HepG2 (cell line): ENCODE measurements around the gene PRPF38A.

Experiments
- BHLHE40 ChIP-seq: IDR thresholded peaks from 2 replicates; pipeline ENCODE4 v1.6.1; 2011; ENCODE audit warnings: low read length, improper control_type of control experiment
- CBX2 ChIP-seq, 2 experiments: fragments of 200-600 bp in 1 of 2; sonication (generic); formaldehyde crosslinking in 1 of 2; IDR thresholded peaks; 2 replicates each; pipeline versions ENCODE4 v1.7.0 to v1.8.1; 2018 to 2022; ENCODE audit warnings: low read depth in 2 of 2, low read length in 1 of 2, mild to moderate bottlenecking in 1 of 2, missing genetic modification reagents in 1 of 2
- EED ChIP-seq: sonication (generic); formaldehyde crosslinking; IDR thresholded peaks from 2 replicates; pipeline ENCODE4 v1.5.0; 2020; ENCODE audit warnings: mild to moderate bottlenecking, missing genetic modification reagents
- KDM2A ChIP-seq: sonication (generic); formaldehyde crosslinking; IDR thresholded peaks from 2 replicates; pipeline ENCODE4 v1.4.0; 2020; ENCODE audit warnings: low read depth, missing genetic modification reagents, borderline replicate concordance
- SMARCC2 ChIP-seq: fragments of 450-650 bp; IDR thresholded peaks from 2 replicates; pipeline ENCODE4 v1.6.1; 2017; ENCODE audit warnings: antibody characterized with exemption, mild to moderate bottlenecking
- ZNF121 ChIP-seq: sonication (generic); formaldehyde crosslinking; IDR thresholded peaks from 2 replicates; pipeline ENCODE4 v1.5.0; 2020; ENCODE audit warnings: mild to moderate bottlenecking, missing genetic modification reagents
- ZNF441 ChIP-seq: sonication (generic); formaldehyde crosslinking; IDR thresholded peaks from 2 replicates; pipeline ENCODE4 v1.7.0; 2021; ENCODE audit warnings: missing genetic modification reagents, borderline replicate concordance
- ZNF468 ChIP-seq: sonication (generic); formaldehyde crosslinking; IDR thresholded peaks from 2 replicates; pipeline ENCODE4 v1.8.0; 2022; ENCODE audit warnings: mild to moderate bottlenecking, moderate library complexity, missing genetic modification reagents
- ZNF629 ChIP-seq: sonication (generic); formaldehyde crosslinking; conservative IDR thresholded peaks from 2 replicates; pipeline ENCODE4 v1.5.0; 2020; ENCODE audit warnings: missing genetic modification reagents
- ZNF766 ChIP-seq: sonication (generic); formaldehyde crosslinking; IDR thresholded peaks from 2 replicates; pipeline ENCODE4 v1.5.0; 2020; ENCODE audit warnings: missing genetic modification reagents, borderline replicate concordance
- ZNF773 ChIP-seq: sonication (generic); formaldehyde crosslinking; IDR thresholded peaks from 2 replicates; pipeline ENCODE4 v1.4.0; 2020; ENCODE audit warnings: missing genetic modification reagents, borderline replicate concordance
- ZNF782 ChIP-seq: sonication (generic); formaldehyde crosslinking; IDR thresholded peaks from 2 replicates; pipeline ENCODE4 v1.4.0; 2020; ENCODE audit warnings: missing genetic modification reagents, mild to moderate bottlenecking, borderline replicate concordance
- TF ChIP-seq, protein P1 (sequence below): sonication (generic); formaldehyde crosslinking; IDR thresholded peaks from 2 replicates; pipeline ENCODE4 v1.5.0; 2020; ENCODE audit warnings: mild to moderate bottlenecking, missing genetic modification reagents, moderate library complexity

- TF ChIP-seq ZNF121 (CRISPR knock-in tag) (no peak), KDM2A (CRISPR knock-in tag) (no peak), ZNF782 (CRISPR knock-in tag) (no peak), SMARCC2 (no peak), ZNF441 (CRISPR knock-in tag) (no peak), CBX2 (IDR thresholded peaks at IDR 0.05; ENCODE audit: low read depth, low read length) (no peak), CBX2 (CRISPR knock-in tag; IDR thresholded peaks at IDR 0.05; ENCODE audit: low read depth) (no peak), ZNF773 (no peak), ZNF468 (CRISPR knock-in tag) (no peak), EED (CRISPR knock-in tag) (no peak), BHLHE40 (no peak), ZNF766 (CRISPR knock-in tag) (no peak), ZNF629 (no peak)
- TF ChIP-seq, protein P1, sequence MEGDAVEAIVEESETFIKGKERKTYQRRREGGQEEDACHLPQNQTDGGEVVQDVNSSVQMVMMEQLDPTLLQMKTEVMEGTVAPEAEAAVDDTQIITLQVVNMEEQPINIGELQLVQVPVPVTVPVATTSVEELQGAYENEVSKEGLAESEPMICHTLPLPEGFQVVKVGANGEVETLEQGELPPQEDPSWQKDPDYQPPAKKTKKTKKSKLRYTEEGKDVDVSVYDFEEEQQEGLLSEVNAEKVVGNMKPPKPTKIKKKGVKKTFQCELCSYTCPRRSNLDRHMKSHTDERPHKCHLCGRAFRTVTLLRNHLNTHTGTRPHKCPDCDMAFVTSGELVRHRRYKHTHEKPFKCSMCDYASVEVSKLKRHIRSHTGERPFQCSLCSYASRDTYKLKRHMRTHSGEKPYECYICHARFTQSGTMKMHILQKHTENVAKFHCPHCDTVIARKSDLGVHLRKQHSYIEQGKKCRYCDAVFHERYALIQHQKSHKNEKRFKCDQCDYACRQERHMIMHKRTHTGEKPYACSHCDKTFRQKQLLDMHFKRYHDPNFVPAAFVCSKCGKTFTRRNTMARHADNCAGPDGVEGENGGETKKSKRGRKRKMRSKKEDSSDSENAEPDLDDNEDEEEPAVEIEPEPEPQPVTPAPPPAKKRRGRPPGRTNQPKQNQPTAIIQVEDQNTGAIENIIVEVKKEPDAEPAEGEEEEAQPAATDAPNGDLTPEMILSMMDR (CRISPR knock-in tag): no peak
Observed at GRCh38 chr1:52432807-52433206, 28.4 kb downstream of the PRPF38A start.
